PC-9 (cell line): ENCODE results near the gene RASGEF1C. TPM values are rescaled to one million over a fixed set of nuclear protein-coding genes. Genes with fewer than 3 reads are reported as not detected.

ENCODE experiments used
- BruUV-seq: library from RNA; stranded (reverse); fragments of 400-500 nt; replicated peaks from 2 replicates; lab custom pipeline; 2021; lab: Mats Ljungman, UMichigan
- CTCF ChIA-PET: fragments of 300-600 bp; sonication (Branson Sonifier 250); formaldehyde crosslinking; loops from one replicate; lab custom pipeline; 2022; ENCODE audit warnings: antibody characterized with exemption; lab: Charles Lee
- POLR2A ChIA-PET: fragments of 300-600 bp; sonication (Branson Sonifier 250); formaldehyde crosslinking; loops from one replicate; lab custom pipeline; 2022; ENCODE audit warnings: antibody characterized with exemption; ENCODE audit not compliant: unreplicated experiment; lab: Charles Lee
- DNase-seq, 2 experiments: peaks; one replicate each; pipeline versions ENCODE4 v3.0.0 to v3.0.0-alpha.2; 2015 to 2022; ENCODE audit warnings: mixed read lengths in 1 of 2
- H2AFZ ChIP-seq: fragments of 200-600 bp; sonication (generic); 2 replicates; pipeline ENCODE4 v1.8.1; 2017; ENCODE audit warnings: antibody characterized with exemption
- H3F3A ChIP-seq: fragments of 200-600 bp; sonication (generic); 2 replicates; pipeline ENCODE4 v1.8.1; 2017; ENCODE audit warnings: antibody characterized with exemption, mild to moderate bottlenecking, low read depth; ENCODE audit not compliant: insufficient read depth
- H3K27ac ChIP-seq: fragments of 200-600 bp; sonication (generic); 2 replicates; pipeline ENCODE4 v1.6.1; 2016; ENCODE audit warnings: mixed run types
- H3K27me3 ChIP-seq: fragments of 200-600 bp; sonication (generic); 2 replicates; pipeline ENCODE4 v1.6.1; 2016; ENCODE audit warnings: low read depth, mixed run types; ENCODE audit not compliant: insufficient read depth
- H3K36me3 ChIP-seq: fragments of 200-600 bp; sonication (generic); 2 replicates; pipeline ENCODE4 v1.6.1; 2016; ENCODE audit warnings: low read depth, mixed run types
- H3K4me1 ChIP-seq: fragments of 200-600 bp; sonication (generic); replicated peaks from 2 replicates; pipeline ENCODE4 v1.6.1; 2016; ENCODE audit warnings: mixed run types; ENCODE audit not compliant: insufficient read depth
- H3K4me2 ChIP-seq: fragments of 200-600 bp; sonication (generic); 2 replicates; pipeline ENCODE4 v1.6.1; 2017; ENCODE audit warnings: mixed run types
- H3K4me3 ChIP-seq: fragments of 200-600 bp; sonication (generic); 2 replicates; pipeline ENCODE4 v1.6.1; 2016; ENCODE audit warnings: mixed run types
- H3K79me2 ChIP-seq: fragments of 200-600 bp; sonication (generic); 2 replicates; pipeline ENCODE4 v1.6.1; 2017; ENCODE audit warnings: low read depth, mixed run types
- H3K9me2 ChIP-seq: fragments of 200-600 bp; sonication (generic); 2 replicates; pipeline ENCODE4 v1.8.1; 2017; ENCODE audit warnings: mild to moderate bottlenecking; ENCODE audit not compliant: insufficient read depth
- H3K9me3 ChIP-seq: fragments of 200-600 bp; sonication (generic); 2 replicates; pipeline ENCODE4 v1.8.1; 2016; ENCODE audit warnings: low read depth; ENCODE audit not compliant: insufficient read depth
- H4K20me1 ChIP-seq: fragments of 200-600 bp; sonication (generic); 2 replicates; pipeline ENCODE4 v1.8.1; 2017; ENCODE audit not compliant: insufficient read depth
- CTCF ChIP-seq: fragments of 200-600 bp; sonication (generic); conservative IDR thresholded peaks from 2 replicates; pipeline ENCODE4 v1.6.1; 2017; ENCODE audit warnings: mixed run types, antibody characterized with exemption, mild to moderate bottlenecking, moderate library complexity
- EZH2 ChIP-seq: fragments of 200-600 bp; sonication (generic); IDR thresholded peaks from 2 replicates; pipeline ENCODE4 v1.8.0; 2017; ENCODE audit warnings: antibody characterized with exemption, low read depth
- intact Hi-C: fragments of 100-400 bp; cut with micrococcal nuclease; formaldehyde crosslinking; loops from one replicate; pipeline ENCODE4 v1.10.0; 2022; ENCODE audit not compliant: unreplicated experiment
- total RNA-seq: library from RNA; stranded (reverse); gene quantifications from 2 replicates; pipeline ENCODE4 v1.2.3, GENCODE V29; 2021

The RASGEF1C gene
- total RNA-seq, 1 experiment from 2014 or later = not detected

- no peaks in the 10 kb centered on the region for H3K36me3 ChIP-seq
- BruUV-seq = no TSS peak
- H3K27me3 ChIP-seq = peaks cover 63% of the 10 kb centered on the region
- H3K9me3 ChIP-seq = no peaks in the 10 kb centered on the region; the same call in 1 of the 2 replicates
- no peak overlapping the region for H3K4me3 ChIP-seq
- H3K9me2 ChIP-seq = no peaks in the 10 kb centered on the region
- H3F3A ChIP-seq = no peaks in the 10 kb centered on the region
- H3K79me2 ChIP-seq = no peaks in the 10 kb centered on the region
- no peaks in the 10 kb centered on the region for H4K20me1 ChIP-seq
- no peak overlapping the region for H3K27ac ChIP-seq
- H2AFZ ChIP-seq = no peak overlapping the region
- DNase-seq = no peak
- H3K4me2 ChIP-seq = no peak overlapping the region
- CTCF ChIA-PET = no interaction called here
- H3K4me1 ChIP-seq = no peaks in the 10 kb centered on the region
- TF ChIP-seq CTCF (no peak), EZH2 (no peak)
- intact Hi-C loops = no loop called here
- POLR2A ChIA-PET = no interaction called here
These were observed 66.0 kb downstream of the RASGEF1C start for GRCh38 chr5:180142824-180143610.

GRCh38 chr5:180142021-180142765 lies 66.8 kb downstream of the RASGEF1C start:
- H2AFZ ChIP-seq = no peak overlapping the region
- CTCF ChIA-PET = no interaction called here
- H3K4me2 ChIP-seq = no peak overlapping the region
- DNase-seq = no peak
- no peaks in the 10 kb centered on the region for H3F3A ChIP-seq
- no peaks in the 10 kb centered on the region for H3K9me2 ChIP-seq
- H3K4me1 ChIP-seq = no peaks in the 10 kb centered on the region
- H3K9me3 ChIP-seq = no peaks in the 10 kb centered on the region; the same call in 1 of the 2 replicates
- no peaks in the 10 kb centered on the region for H3K36me3 ChIP-seq
- no peak overlapping the region for H3K4me3 ChIP-seq
- H3K79me2 ChIP-seq = no peaks in the 10 kb centered on the region
- POLR2A ChIA-PET = no interaction called here
- no peaks in the 10 kb centered on the region for H4K20me1 ChIP-seq
- H3K27me3 ChIP-seq = peaks cover 58% of the 10 kb centered on the region
- no peak for TF ChIP-seq EZH2
- no peak for TF ChIP-seq CTCF
- BruUV-seq = no TSS peak
- H3K27ac ChIP-seq = no peak overlapping the region
- intact Hi-C loops = no loop called here

GRCh38 chr5:180141068-180141660 lies 67.8 kb downstream of the RASGEF1C start:
- H3K4me3 ChIP-seq = no peak overlapping the region
- H3K9me3 ChIP-seq = no peaks in the 10 kb centered on the region; the same call in 1 of the 2 replicates
- no peaks in the 10 kb centered on the region for H3F3A ChIP-seq
- H3K4me2 ChIP-seq = no peak overlapping the region
- H3K4me1 ChIP-seq = no peaks in the 10 kb centered on the region
- peaks cover 49% of the 10 kb centered on the region for H3K27me3 ChIP-seq
- no peak overlapping the region for H3K27ac ChIP-seq
- H3K9me2 ChIP-seq = no peaks in the 10 kb centered on the region
- intact Hi-C loops = no loop called here
- H2AFZ ChIP-seq = no peak overlapping the region
- no TSS peak for BruUV-seq
- no peak for DNase-seq
- TF ChIP-seq EZH2 (no peak), CTCF (no peak)
- no peaks in the 10 kb centered on the region for H4K20me1 ChIP-seq
- CTCF ChIA-PET = no interaction called here
- H3K79me2 ChIP-seq = no peaks in the 10 kb centered on the region
- POLR2A ChIA-PET = no interaction called here
- no peaks in the 10 kb centered on the region for H3K36me3 ChIP-seq
